Endometrial microvascular endothelial cells (primary cell): ENCODE results near the gene RNF181. TPM values are rescaled to one million over a fixed set of nuclear protein-coding genes. Genes with fewer than 3 reads are reported as not detected.

Experiments used
- in situ Hi-C: cut with HindIII; loops from 2 replicates; pipeline ENCODE4 v1.10.0; 2017; ENCODE audit warnings: low sequenced_read_pairs, low pct_unique_long_range_greater_than_20kb; ENCODE audit errors: inconsistent ontology term
- total RNA-seq: library from RNA; depleted of rRNA; stranded (reverse); fragments of >200 nt; gene quantifications from one replicate; pipeline ENCODE4 v1.2.3, GENCODE V29; 2015; ENCODE audit errors: inconsistent ontology term

The RNF181 gene
- total RNA-seq, 1 donor from 2014 or later: 174 TPM

- in situ Hi-C loops: no loop called here
Measured at GRCh38 chr2:85564144-85564563, 31.4 kb upstream of the RNF181 start.

- in situ Hi-C loops: no loop called here
Measured at GRCh38 chr2:85566265-85566664, 29.3 kb upstream of the RNF181 start.

GRCh38 chr2:85575739-85576138 is 19.8 kb upstream of the RNF181 start:
- in situ Hi-C loops: no loop called here

- in situ Hi-C loops: no loop called here
Measured at GRCh38 chr2:85577063-85577385, 18.5 kb upstream of the RNF181 start.

GRCh38 chr2:85577386-85578242 is 17.9 kb upstream of the RNF181 start, which contains the start of gene VAMP8:
Gene VAMP8 (plus strand): TSS chr2:85577586. CDS start chr2:85577647, 61 bp downstream.
- in situ Hi-C loops: no loop called here

DNA sequence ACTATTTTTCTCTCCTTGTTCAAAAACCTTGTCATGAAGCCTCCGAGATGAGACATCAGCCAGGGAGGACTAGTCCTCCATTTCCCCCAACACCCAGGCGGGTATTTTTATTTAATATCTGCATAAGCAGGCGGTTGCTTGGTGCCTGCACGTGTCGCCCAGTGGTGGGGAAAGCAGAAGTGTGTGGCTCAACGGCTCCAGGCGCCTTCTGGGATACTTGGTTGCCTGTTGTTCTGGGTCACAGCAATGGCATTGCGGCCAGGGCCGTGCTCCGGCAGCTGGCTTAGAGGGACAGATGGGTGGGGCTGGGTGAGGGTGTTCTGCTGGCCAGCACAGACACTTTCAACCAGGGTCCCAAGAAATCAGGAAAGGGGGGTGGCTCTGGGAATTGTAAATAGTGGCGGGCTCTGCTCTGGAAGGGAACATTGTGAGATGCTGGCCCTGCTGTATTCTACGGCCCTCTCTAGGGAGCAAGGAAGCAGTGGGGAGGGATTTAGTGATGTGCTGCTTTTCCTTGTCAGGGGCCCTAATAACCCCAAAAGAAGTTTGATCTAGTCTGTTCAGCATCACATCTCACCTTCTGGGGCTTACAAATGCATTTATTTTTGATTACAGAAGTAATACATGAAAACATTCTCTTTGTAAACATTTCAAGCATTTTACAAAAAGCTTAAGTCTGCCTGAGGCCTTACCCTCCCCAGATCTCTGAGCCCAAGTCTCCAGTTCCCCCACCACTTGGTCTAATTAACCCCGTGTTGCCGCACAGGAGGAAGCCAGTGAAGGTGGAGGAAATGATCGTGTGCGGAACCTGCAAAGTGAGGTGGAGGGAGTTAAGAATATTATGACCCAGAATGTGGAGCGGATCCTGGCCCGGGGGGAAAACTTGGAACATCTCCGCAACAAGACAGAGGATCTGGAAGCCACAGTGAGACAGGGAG is 17.0 kb upstream of the RNF181 start:
- in situ Hi-C loops: no loop called here

DNA sequence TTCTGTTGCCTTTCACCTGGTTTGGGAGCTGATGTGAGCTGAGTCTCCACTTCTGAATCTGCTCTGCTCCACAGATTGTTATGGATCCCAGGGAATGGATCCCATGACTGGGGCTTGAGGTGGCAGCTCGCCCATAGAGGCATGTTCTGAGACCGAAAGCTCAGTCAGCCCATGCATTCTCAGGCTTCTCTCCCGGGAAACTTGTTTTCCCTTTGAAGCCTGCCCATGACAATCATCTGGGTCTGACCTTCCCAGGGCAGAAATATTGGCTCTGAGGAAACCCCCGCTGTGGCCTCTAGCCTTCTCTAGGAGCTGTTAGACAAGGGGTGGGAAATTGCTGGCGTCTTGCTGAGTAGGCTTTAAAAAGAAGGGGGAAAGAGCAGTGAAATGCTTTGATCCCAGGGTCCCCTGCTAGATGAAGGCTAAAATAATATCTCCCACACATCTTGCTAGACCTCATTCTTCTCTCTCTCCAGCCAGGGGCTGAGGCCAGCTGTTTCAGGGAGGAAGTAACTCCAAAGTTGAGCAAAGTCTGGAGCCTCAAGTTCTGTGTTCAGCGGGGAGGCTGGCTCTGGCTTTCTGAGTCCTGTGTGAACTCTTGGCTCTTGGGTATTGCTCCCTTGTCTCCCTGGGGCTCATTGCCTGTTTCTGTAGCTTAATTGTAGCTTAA is 16.1 kb upstream of the RNF181 start:
- in situ Hi-C loops: no loop called here

GRCh38 chr2:85580206-85580605 is 15.3 kb upstream of the RNF181 start:
- in situ Hi-C loops: no loop called here

GRCh38 chr2:85582492-85582891 is 13.1 kb upstream of the RNF181 start:
- in situ Hi-C loops: no loop called here

GRCh38 chr2:85583667-85584353 is 11.7 kb upstream of the RNF181 start:
- in situ Hi-C loops: no loop called here

DNA sequence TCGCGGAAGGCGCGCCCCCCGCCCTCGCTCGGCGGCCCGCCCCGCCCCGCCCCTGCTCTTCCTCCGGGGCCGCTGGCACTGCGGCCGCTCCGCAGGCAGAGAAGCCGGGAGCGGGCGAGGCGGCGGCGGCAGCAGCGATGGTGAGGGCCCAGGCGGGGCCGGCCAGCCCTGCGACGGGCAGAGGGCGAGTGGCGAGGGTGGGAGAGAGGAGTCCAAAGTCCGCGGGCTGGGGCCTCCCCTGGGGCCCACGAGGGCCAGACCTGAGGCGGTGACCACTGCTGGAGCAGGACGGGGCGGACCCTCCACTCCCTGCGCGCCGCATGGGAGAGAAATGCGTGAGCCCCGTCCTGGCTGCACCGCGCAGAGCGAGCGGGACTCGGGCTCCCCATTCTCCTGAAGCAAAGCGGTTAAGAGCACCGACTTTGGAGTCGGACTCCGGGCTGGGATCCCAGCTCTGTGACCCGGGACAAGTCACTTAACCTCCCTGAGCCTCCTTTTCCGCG is 11.1 kb upstream of the RNF181 start, which contains the start of gene VAMP5:
Gene VAMP5 (plus strand): TSS at position 78 of the 503 bp plus-strand sequence. CDS start 60 bp downstream, at position 138.
- in situ Hi-C loops: no loop called here

DNA sequence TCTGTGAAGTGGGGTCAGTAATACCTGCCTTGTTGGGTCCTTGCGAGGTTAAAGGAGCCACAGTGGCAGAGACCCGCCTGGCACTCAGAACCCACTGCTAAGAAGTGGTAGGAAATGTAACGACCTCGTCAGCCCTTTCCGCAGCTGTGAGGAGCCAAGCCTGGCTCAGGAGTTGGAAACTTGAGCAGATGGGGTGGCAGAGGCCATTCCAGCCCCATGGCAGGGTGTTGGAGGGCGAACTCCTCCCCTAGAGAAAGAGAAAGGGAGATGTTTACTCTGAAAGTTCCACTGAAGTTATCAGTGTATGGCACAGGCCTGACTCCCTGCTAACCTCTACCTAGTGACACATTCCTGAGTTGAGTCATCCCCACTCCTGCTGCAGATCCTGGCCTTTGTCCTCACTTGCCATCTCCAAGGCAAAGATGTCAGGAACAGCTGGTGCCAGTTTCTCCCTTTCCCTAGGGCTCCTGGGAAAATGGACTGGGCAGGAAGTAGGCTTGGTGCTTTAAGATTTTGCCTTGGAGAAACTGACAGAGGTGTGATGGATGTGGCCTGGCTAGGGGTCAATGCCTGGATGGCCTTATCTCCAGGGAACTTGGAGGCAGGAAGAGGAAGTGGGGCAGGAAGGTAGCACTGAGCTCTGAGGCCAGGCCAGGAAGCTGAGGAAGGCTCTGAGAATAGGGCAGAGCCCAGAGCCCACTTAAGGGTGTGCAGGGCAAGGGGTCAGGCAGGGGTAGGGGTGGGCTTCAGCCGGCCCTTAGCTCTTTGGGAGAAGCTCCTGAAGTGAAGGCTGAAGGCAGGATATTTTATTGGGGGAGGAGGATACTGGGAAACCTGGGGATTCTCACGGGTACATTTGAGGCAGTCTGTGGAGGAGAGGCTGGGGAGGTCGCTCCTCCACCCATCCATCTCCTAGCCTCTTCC is 10.4 kb upstream of the RNF181 start:
- in situ Hi-C loops: no loop called here

DNA sequence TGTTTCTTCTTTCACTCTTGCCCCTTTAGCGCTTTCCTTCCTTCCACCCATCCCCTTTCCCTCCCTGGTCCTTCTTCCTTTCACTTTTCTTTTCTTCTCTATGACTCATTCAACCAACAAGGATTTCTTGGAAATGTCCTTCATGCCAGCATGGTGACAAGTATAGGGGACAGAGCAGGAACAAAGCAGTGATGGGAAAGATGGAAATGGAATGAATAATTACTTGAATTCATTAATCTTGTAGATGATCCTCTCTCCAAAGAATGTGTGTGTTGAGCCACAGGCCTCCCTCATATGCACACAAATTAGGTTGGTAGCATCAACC is 9.8 kb upstream of the RNF181 start:
- in situ Hi-C loops: no loop called here

- in situ Hi-C loops: no loop called here
Measured at GRCh38 chr2:85588236-85588635, 7.3 kb upstream of the RNF181 start.

GRCh38 chr2:85588645-85589044 is 6.9 kb upstream of the RNF181 start:
- in situ Hi-C loops: no loop called here

DNA sequence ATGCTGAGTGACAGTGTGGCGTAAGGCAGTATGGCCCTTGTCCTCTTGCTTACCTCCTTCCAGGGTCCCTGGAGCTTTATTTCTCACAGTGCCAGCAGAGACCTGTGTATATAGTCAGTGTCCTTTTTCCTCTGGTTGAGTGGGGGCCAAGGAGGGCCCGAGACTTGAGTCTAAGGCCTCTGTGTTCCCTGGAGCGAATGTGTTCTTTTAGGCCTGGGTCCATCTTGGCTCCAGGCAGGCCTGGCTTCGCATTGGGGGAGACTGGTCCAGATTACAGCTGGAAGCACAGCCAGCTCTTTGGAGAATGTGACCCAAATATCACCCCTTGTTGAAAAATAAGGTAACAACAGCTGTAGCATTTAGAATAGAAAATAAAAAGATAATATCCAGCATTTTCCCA is 6.4 kb upstream of the RNF181 start:
- in situ Hi-C loops: no loop called here

GRCh38 chr2:85589982-85590791 is 5.4 kb upstream of the RNF181 start:
- in situ Hi-C loops: no loop called here
